ENCODE results near the gene TRMO. TPM values are rescaled to one million over a fixed set of nuclear protein-coding genes. Genes with fewer than 3 reads are reported as not detected.
A peak's percentile ranks its signal among the peaks of the same experiment; 100 is the strongest.

The TRMO gene
- total and polyA plus RNA-seq, 3 experiments from 2014 or later, result 19.1 to 19.6 (median 19.2) TPM

GRCh38 chr9:97908705-97909104, 13.6 kb downstream of the TRMO start:
- no peak overlapping the region for H3K27ac ChIP-seq (ENCODE audit: low read depth, low read length)
- H3K36me3 Mint-ChIP-seq, result peaks cover 5 to 68% (median 25%) of the 10 kb centered on the region in 3 donors
- no peaks in the 10 kb centered on the region for H3K27me3 Mint-ChIP-seq
- peaks cover 75% of the 10 kb centered on the region for H3K4me1 ChIP-seq (ENCODE audit: insufficient read depth, low read length)
- peaks cover 38% of the 10 kb centered on the region for H3K36me3 ChIP-seq (ENCODE audit: insufficient read depth, low read length)
- peak overlapping the region in 5 of 7 donors; percentile 11 to 78 (median 16) for H3K4me3 Mint-ChIP-seq
- H3K27ac Mint-ChIP-seq, result peak overlapping the region; percentile 58 to 96 (median 90)
- no peaks in the 10 kb centered on the region for H3K9me3 Mint-ChIP-seq
- H3K9me3 ChIP-seq (ENCODE audit: low read length), result no peaks in the 10 kb centered on the region
- no peak for DNase-seq
- ChIA-PET CTCF (interaction anchor here (1.9 to 5.4 kb wide), 3 partner anchors 8 to 19 kb away, joined by 7 to 36 read pairs (median 8); partner anchors contain the start of gene TRMO), POLR2A (interaction anchor here (0.6 to 1.6 kb wide), 3 partner anchors 8 to 13 kb away, joined by 3 to 6 read pairs (median 4); partner anchors contain the start of gene TRMO)
- H3K4me1 Mint-ChIP-seq, result peaks cover 81 to 93% (median 91%) of the 10 kb centered on the region in 3 donors
- no peaks in the 10 kb centered on the region for H3K27me3 ChIP-seq (ENCODE audit: insufficient read depth, low read length, poor library complexity, severe bottlenecking)
- H3K4me3 ChIP-seq (ENCODE audit: low read length), result no peak overlapping the region

DNA sequence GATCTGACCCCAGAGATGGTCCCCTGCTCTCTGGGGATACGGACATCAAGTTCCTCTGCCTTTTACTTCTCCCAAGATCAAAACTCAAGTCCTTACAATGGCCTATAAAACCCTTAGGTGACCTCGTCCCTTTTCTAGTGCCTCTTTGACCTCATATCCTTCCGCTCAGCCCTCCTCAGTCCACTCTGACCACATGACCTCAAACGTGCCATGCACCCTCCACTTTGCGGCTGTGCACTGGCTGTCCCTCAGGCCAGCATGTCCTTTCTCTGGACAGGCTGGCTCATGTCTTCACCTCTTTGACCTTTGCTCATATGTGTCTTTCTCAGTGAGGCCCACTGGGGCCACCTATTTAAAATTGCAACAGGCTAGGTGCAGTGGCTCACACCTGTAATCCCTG, 14.7 kb downstream of the TRMO start:
- H3K4me1 ChIP-seq (ENCODE audit: insufficient read depth, low read length), result peaks cover 86% of the 10 kb centered on the region

DNA sequence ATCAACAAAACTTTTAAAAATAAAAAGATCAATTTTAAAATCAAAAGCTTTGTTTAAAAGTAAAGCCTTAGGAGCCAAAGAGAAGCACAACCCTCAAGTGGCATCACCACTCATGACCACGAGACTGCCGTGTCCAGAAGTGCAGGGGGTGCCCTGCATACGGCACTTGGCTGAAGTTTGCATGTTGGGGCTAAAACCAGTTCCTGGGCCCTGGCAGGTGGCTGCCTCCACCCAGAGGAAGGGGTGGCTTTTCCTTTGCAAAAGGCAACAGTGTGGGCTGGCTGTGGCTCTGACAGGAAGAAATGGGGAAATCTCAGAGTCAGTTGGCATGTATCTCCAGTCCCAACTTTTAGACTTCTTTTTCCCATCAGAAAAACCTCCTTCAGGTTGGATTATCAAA, 15.3 kb downstream of the TRMO start:
- ChIA-PET POLR2A (interaction anchor here (1.8 to 3.4 kb wide), 2 partner anchors 14 to 76 kb away, joined by 5 to 55 read pairs; partner anchors contain the start of genes ANP32B and TRMO), CTCF (interaction anchor here (1.2 to 10.0 kb wide), 3 partner anchors 10 to 17 kb away, joined by 4 to 109 read pairs (median 87); partner anchors contain the start of gene TRMO)
- Mint-ChIP-seq H3K27ac (peak overlapping the region; percentile 93 to 99 (median 98)), H3K4me3 (peak overlapping the region; percentile 59 to 91 (median 85)), H3K36me3 (peaks cover 5 to 58% (median 19%) of the 10 kb centered on the region in 3 donors), H3K9me3 (no peaks in the 10 kb centered on the region), H3K4me1 (peaks cover 81 to 92% (median 91%) of the 10 kb centered on the region in 3 donors), H3K27me3 (no peaks in the 10 kb centered on the region)
- peaks cover 92% of the 10 kb centered on the region for H3K4me1 ChIP-seq (ENCODE audit: insufficient read depth, low read length)
- no peaks in the 10 kb centered on the region for H3K9me3 ChIP-seq (ENCODE audit: low read length)
- DNase-seq, result peak in 4 of 5 donors; percentile 7 to 52 (median 18)
- H3K36me3 ChIP-seq (ENCODE audit: insufficient read depth, low read length), result peaks cover 24% of the 10 kb centered on the region
- H3K4me3 ChIP-seq (ENCODE audit: low read length), result peak overlapping the region; percentile 37
- H3K27ac ChIP-seq (ENCODE audit: low read depth, low read length), result peak overlapping the region; percentile 55
- no peaks in the 10 kb centered on the region for H3K27me3 ChIP-seq (ENCODE audit: insufficient read depth, low read length, poor library complexity, severe bottlenecking)

More for the DNA sequence above, 14.7 kb downstream of the TRMO start:
- no peak for DNase-seq
- Mint-ChIP-seq H3K4me3 (peak overlapping the region; percentile 0 to 87 (median 84)), H3K27ac (peak overlapping the region; percentile 85 to 99 (median 98)), H3K4me1 (peaks cover 84 to 94% (median 92%) of the 10 kb centered on the region in 3 donors), H3K36me3 (peaks cover 5 to 63% (median 22%) of the 10 kb centered on the region in 3 donors), H3K9me3 (no peaks in the 10 kb centered on the region), H3K27me3 (no peaks in the 10 kb centered on the region)
- CTCF ChIA-PET, result interaction anchor here (5.4 kb wide), 1 partner anchor 15 kb away, joined by 36 read pairs; the partner anchor contains the start of gene TRMO
- H3K4me3 ChIP-seq (ENCODE audit: low read length), result peak overlapping the region; percentile 37
- POLR2A ChIA-PET, result interaction anchor here (1.6 kb wide), 1 partner anchor 13 kb away, joined by 6 read pairs; no protein-coding TSS in a partner anchor
- no peaks in the 10 kb centered on the region for H3K27me3 ChIP-seq (ENCODE audit: insufficient read depth, low read length, poor library complexity, severe bottlenecking)
- H3K36me3 ChIP-seq (ENCODE audit: insufficient read depth, low read length), result peaks cover 28% of the 10 kb centered on the region
- no peaks in the 10 kb centered on the region for H3K9me3 ChIP-seq (ENCODE audit: low read length)
- H3K27ac ChIP-seq (ENCODE audit: low read depth, low read length), result no peak overlapping the region

GRCh38 chr9:97906236-97906831, 16.0 kb downstream of the TRMO start:
- H3K36me3 ChIP-seq (ENCODE audit: insufficient read depth, low read length), result peaks cover 17% of the 10 kb centered on the region
- ChIA-PET POLR2A (interaction anchor here (0.6 to 3.4 kb wide), 6 partner anchors 12 to 349 kb away, joined by 3 to 55 read pairs (median 6); partner anchors contain the start of genes ANP32B, FOXE1, TBC1D2 and TRMO), CTCF (interaction anchor here (0.9 to 10.0 kb wide), 5 partner anchors 9 to 128 kb away, joined by 3 to 109 read pairs (median 4); partner anchors contain the start of gene TRMO)
- H3K4me3 ChIP-seq (ENCODE audit: low read length), result peak overlapping the region; percentile 47
- Mint-ChIP-seq H3K9me3 (no peaks in the 10 kb centered on the region), H3K36me3 (peaks cover 5 to 54% (median 15%) of the 10 kb centered on the region in 3 donors), H3K27me3 (no peaks in the 10 kb centered on the region), H3K27ac (peak overlapping the region; percentile 93 to 99 (median 98)), H3K4me1 (peaks cover 80 to 92% (median 91%) of the 10 kb centered on the region in 3 donors), H3K4me3 (peak overlapping the region; percentile 82 to 91 (median 86))
- DNase-seq, result peak; percentile 32 to 72 (median 61)
- H3K27ac ChIP-seq (ENCODE audit: low read depth, low read length), result peak overlapping the region; percentile 55
- no peaks in the 10 kb centered on the region for H3K9me3 ChIP-seq (ENCODE audit: low read length)
- no peaks in the 10 kb centered on the region for H3K27me3 ChIP-seq (ENCODE audit: insufficient read depth, low read length, poor library complexity, severe bottlenecking)
- peaks cover 92% of the 10 kb centered on the region for H3K4me1 ChIP-seq (ENCODE audit: insufficient read depth, low read length)

GRCh38 chr9:97905228-97905627, 17.1 kb downstream of the TRMO start:
- POLR2A ChIA-PET, result interaction anchor here (0.9 to 3.4 kb wide), 4 partner anchors 16 to 213 kb away, joined by 3 to 55 read pairs (median 5); partner anchors contain the start of gene TRMO
- H3K4me1 Mint-ChIP-seq, result peaks cover 77 to 92% (median 91%) of the 10 kb centered on the region in 3 donors
- peak; percentile 13 to 87 (median 71) for DNase-seq

GRCh38 chr9:97904725-97905124, 17.6 kb downstream of the TRMO start:
- peaks cover 92% of the 10 kb centered on the region for H3K4me1 ChIP-seq (ENCODE audit: insufficient read depth, low read length)
- H3K27me3 ChIP-seq (ENCODE audit: insufficient read depth, low read length, poor library complexity, severe bottlenecking), result no peaks in the 10 kb centered on the region
- Mint-ChIP-seq H3K27ac (peak overlapping the region; percentile 77 to 99 (median 98)), H3K4me3 (peak overlapping the region; percentile 62 to 82 (median 76)), H3K4me1 (peaks cover 74 to 90% (median 87%) of the 10 kb centered on the region in 3 donors), H3K36me3 (peaks cover 0 to 52% (median 8%) of the 10 kb centered on the region in 3 donors), H3K9me3 (no peaks in the 10 kb centered on the region), H3K27me3 (no peaks in the 10 kb centered on the region)
- DNase-seq, result peak in 4 of 5 donors; percentile 29 to 75 (median 62)
- ChIA-PET POLR2A (interaction anchor here (0.9 to 3.4 kb wide), 3 partner anchors 16 to 197 kb away, joined by 3 to 55 read pairs (median 3); partner anchors contain the start of gene TRMO), CTCF (interaction anchor here (0.7 to 10.0 kb wide), 6 partner anchors 12 to 349 kb away, joined by 3 to 109 read pairs (median 4); partner anchors contain the start of gene TRMO)
- H3K4me3 ChIP-seq (ENCODE audit: low read length), result peak overlapping the region; percentile 47
- peak overlapping the region; percentile 12 for H3K27ac ChIP-seq (ENCODE audit: low read depth, low read length)
- H3K36me3 ChIP-seq (ENCODE audit: insufficient read depth, low read length), result peaks cover under 1% of the 10 kb centered on the region
- no peaks in the 10 kb centered on the region for H3K9me3 ChIP-seq (ENCODE audit: low read length)

More at GRCh38 chr9:97905228-97905627, 17.1 kb downstream of the TRMO start:
- H3K27ac ChIP-seq (ENCODE audit: low read depth, low read length), result peak overlapping the region; percentile 12
- Mint-ChIP-seq H3K27ac (peak overlapping the region; percentile 77 to 99 (median 98)), H3K4me3 (peak overlapping the region; percentile 62 to 87 (median 82)), H3K9me3 (no peaks in the 10 kb centered on the region), H3K36me3 (peaks cover 4 to 54% (median 11%) of the 10 kb centered on the region in 3 donors), H3K27me3 (no peaks in the 10 kb centered on the region)
- no peaks in the 10 kb centered on the region for H3K9me3 ChIP-seq (ENCODE audit: low read length)
- H3K27me3 ChIP-seq (ENCODE audit: insufficient read depth, low read length, poor library complexity, severe bottlenecking), result no peaks in the 10 kb centered on the region
- peaks cover 92% of the 10 kb centered on the region for H3K4me1 ChIP-seq (ENCODE audit: insufficient read depth, low read length)
- H3K4me3 ChIP-seq (ENCODE audit: low read length), result peak overlapping the region; percentile 47
- CTCF ChIA-PET, result interaction anchor here (0.9 to 10.0 kb wide), 5 partner anchors 8 to 129 kb away, joined by 3 to 109 read pairs (median 5); partner anchors contain the start of gene TRMO
- H3K36me3 ChIP-seq (ENCODE audit: insufficient read depth, low read length), result peaks cover 6% of the 10 kb centered on the region

DNA sequence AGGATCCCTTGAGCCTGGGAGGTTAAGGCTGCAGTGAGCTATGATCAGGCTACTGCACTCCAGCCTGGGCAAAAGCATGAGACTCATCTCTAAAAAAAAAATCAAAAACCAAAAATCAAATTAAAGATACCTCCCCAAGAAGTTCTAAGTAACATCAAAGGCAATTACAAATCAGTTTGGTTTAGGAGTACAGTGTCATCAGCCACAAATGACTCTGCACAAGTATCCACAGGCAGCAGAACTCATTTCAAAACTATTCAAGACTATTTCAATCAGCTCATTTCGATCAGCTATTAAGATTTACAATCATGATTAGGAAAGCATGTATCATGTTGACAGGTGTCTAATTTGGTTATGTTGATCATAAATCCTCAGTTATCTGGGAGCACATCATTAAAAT, 19.1 kb downstream of the TRMO start:
- no peak for DNase-seq
- peak overlapping the region in 3 of 7 donors; percentile 23 to 38 (median 30) for H3K4me3 Mint-ChIP-seq
- ChIA-PET CTCF (interaction anchor here (1.2 to 10.0 kb wide), 6 partner anchors 9 to 352 kb away, joined by 3 to 109 read pairs (median 12); partner anchors contain the start of genes TBC1D2 and TRMO), POLR2A (interaction anchor here (1.1 to 1.9 kb wide), 3 partner anchors 9 to 19 kb away, joined by 4 to 7 read pairs (median 5); partner anchors contain the start of gene TRMO)
- no peak overlapping the region for H3K27ac ChIP-seq (ENCODE audit: low read depth, low read length)
- H3K9me3 Mint-ChIP-seq, result no peaks in the 10 kb centered on the region
- H3K4me3 ChIP-seq (ENCODE audit: low read length), result no peak overlapping the region
- peaks cover 64 to 79% (median 74%) of the 10 kb centered on the region in 3 donors for H3K4me1 Mint-ChIP-seq
- H3K36me3 Mint-ChIP-seq, result peaks cover 0 to 44% (median 3%) of the 10 kb centered on the region in 3 donors
- no peaks in the 10 kb centered on the region for H3K27me3 Mint-ChIP-seq
- no peaks in the 10 kb centered on the region for H3K27me3 ChIP-seq (ENCODE audit: insufficient read depth, low read length, poor library complexity, severe bottlenecking)
- peaks cover 77% of the 10 kb centered on the region for H3K4me1 ChIP-seq (ENCODE audit: insufficient read depth, low read length)
- peak overlapping the region; percentile 64 to 97 (median 81) for H3K27ac Mint-ChIP-seq
- no peaks in the 10 kb centered on the region for H3K9me3 ChIP-seq (ENCODE audit: low read length)
- no peaks in the 10 kb centered on the region for H3K36me3 ChIP-seq (ENCODE audit: insufficient read depth, low read length)
